Uterus (tissue), 2 donors: ENCODE measurements around the gene SMARCA2.

Source experiments
- POLR2A ChIP-seq, 2 donors: fragments of 450-650 bp; IDR thresholded peaks; one replicate each; pipeline ENCODE4 v1.6.1; 2016; ENCODE audit warnings: antibody characterized with exemption in 2 of 2, mild to moderate bottlenecking in 1 of 2, moderate library complexity in 1 of 2
- TF ChIP-seq, protein P1 (sequence below), 4 experiments: fragments of 200-600 bp in 2 of 4; fragments of 450-650 bp in 2 of 4; sonication (generic) in 2 of 4; IDR thresholded peaks; one replicate each; pipeline ENCODE4 v1.5.1; 2016 to 2019; ENCODE audit warnings: antibody characterized with exemption in 4 of 4, mild to moderate bottlenecking in 2 of 4, moderate library complexity in 1 of 4

DNA sequence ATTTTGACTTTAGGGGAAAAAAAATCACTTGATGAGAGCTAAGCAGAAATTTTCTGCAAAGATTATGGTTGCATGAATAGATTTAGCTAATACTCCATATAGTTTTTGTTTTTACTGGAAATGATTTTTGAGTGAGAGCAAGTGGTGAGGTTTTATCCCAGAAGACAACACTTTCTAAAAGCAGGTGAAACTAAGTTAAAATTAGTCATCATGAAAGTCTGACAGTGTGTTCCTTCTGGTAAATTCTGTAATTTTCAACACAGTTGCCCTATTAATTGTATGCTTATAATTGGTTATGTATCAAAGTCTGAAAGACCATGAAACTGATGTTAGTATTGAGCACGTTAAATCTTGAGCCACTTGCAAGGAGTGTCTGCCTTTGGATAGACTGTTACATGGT, 91.5 kb downstream of the SMARCA2 start:
- TF ChIP-seq POLR2A (IDR thresholded peaks at IDR 0.05), result no peak
- TF ChIP-seq, protein P1, sequence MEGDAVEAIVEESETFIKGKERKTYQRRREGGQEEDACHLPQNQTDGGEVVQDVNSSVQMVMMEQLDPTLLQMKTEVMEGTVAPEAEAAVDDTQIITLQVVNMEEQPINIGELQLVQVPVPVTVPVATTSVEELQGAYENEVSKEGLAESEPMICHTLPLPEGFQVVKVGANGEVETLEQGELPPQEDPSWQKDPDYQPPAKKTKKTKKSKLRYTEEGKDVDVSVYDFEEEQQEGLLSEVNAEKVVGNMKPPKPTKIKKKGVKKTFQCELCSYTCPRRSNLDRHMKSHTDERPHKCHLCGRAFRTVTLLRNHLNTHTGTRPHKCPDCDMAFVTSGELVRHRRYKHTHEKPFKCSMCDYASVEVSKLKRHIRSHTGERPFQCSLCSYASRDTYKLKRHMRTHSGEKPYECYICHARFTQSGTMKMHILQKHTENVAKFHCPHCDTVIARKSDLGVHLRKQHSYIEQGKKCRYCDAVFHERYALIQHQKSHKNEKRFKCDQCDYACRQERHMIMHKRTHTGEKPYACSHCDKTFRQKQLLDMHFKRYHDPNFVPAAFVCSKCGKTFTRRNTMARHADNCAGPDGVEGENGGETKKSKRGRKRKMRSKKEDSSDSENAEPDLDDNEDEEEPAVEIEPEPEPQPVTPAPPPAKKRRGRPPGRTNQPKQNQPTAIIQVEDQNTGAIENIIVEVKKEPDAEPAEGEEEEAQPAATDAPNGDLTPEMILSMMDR (IDR thresholded peaks at IDR 0.05), result no peak
